Measurements from ENCODE around the gene BARHL1. TPM values are rescaled to one million over a fixed set of nuclear protein-coding genes. Genes with fewer than 3 reads are reported as not detected.

BARHL1 gene
- total and polyA plus RNA-seq, 2 of the 4 experiments (the other 2 are of a cell fraction): not detected

GRCh38 chr9:132632413-132633129 lies 50.2 kb downstream of the BARHL1 start:
- no peak for ATAC-seq (ENCODE audit: low read depth)
- ChIA-PET CTCF (interaction anchor here (1.9 kb wide), 1 partner anchor 12 kb away, joined by 4 read pairs; no protein-coding TSS in a partner anchor), POLR2A (ENCODE audit: unreplicated experiment) (no interaction called here)
- Histone ChIP-seq H2AFZ (replicated peaks; ENCODE audit: low read length, poor library complexity) (no peak overlapping the region), H4K91ac (ENCODE audit: insufficient read depth, low read depth, low read length) (no peak overlapping the region), H3K4me1 (ENCODE audit: control insufficient read depth, insufficient read depth, low read length) (0 out of 2 replicates have a peak, but pooled peaks cover 3% of the 10 kb centered on the region), H3K4ac (ENCODE audit: low read depth, low read length) (no peak overlapping the region), H2BK5ac (ENCODE audit: low read depth, low read length, poor library complexity, severe bottlenecking) (no peak overlapping the region), H2BK20ac (ENCODE audit: low read depth, low read length) (no peak overlapping the region), H4K5ac (ENCODE audit: low read depth, low read length) (no peak overlapping the region), H3K18ac (ENCODE audit: low read depth, low read length) (no peak overlapping the region), H3K9me1 (ENCODE audit: insufficient read depth, low read length) (peaks cover 10% of the 10 kb centered on the region; the same call in 1 of the 2 replicates), H3K4me2 (ENCODE audit: low read depth, low read length) (no peak overlapping the region), H2BK15ac (ENCODE audit: low read depth, low read length) (no peak overlapping the region), H3K14ac (replicated peaks; ENCODE audit: low read depth, low read length) (no peak overlapping the region), H3K36me3 (ENCODE audit: control insufficient read depth, insufficient read depth, low read length) (peaks cover 34% of the 10 kb centered on the region), H4K20me1 (ENCODE audit: insufficient read depth, low read length) (peaks cover 23% of the 10 kb centered on the region; the same call in 1 of the 2 replicates), H3K23ac (ENCODE audit: low read depth, low read length) (no peak overlapping the region), H2AK5ac (ENCODE audit: low read depth, low read length) (no peak overlapping the region), H3K4me3 (ENCODE audit: insufficient read depth, low read depth, low read length) (no peak overlapping the region), H3K27me3 (ENCODE audit: control insufficient read depth, insufficient read depth, low read length) (no peaks in the 10 kb centered on the region), H2AK9ac (replicated peaks; ENCODE audit: low read depth, low read length, poor library complexity) (no peak overlapping the region), H2BK120ac (ENCODE audit: low read depth, low read length) (no peak overlapping the region), H3K9ac (ENCODE audit: low read depth, low read length) (no peak overlapping the region), H3K27ac (ENCODE audit: insufficient read depth, low read length) (no peak overlapping the region), H3K79me1 (ENCODE audit: low read depth in 1 of 2, low read length in 2 of 2) (no peaks in the 10 kb centered on the region), H3K9me3 (ENCODE audit: control insufficient read depth, insufficient read depth, low read length) (no peaks in the 10 kb centered on the region), H3K56ac (ENCODE audit: extremely low read depth, insufficient read depth, low read length) (no peak overlapping the region), H4K8ac (ENCODE audit: low read depth in 2 of 2, low read length in 2 of 2) (no peak overlapping the region)
- in situ Hi-C loops (cut with MboI; ENCODE audit: low sequenced_read_pairs): no loop called here
- dilution Hi-C loops (cut with HindIII; ENCODE audit: low sequenced_read_pairs, unreplicated experiment): no loop called here
- no TSS peak for BruUV-seq (replicated peaks)
- DNase-seq: no peak
- no peak for TF ChIP-seq POLR2A (IDR thresholded peaks at IDR 0.05; ENCODE audit: low read depth, low read length)
- no peak for TF ChIP-seq MXI1 (IDR thresholded peaks at IDR 0.05; ENCODE audit: borderline replicate concordance, low read depth, low read length)
- TF ChIP-seq MAFK (IDR thresholded peaks at IDR 0.05; ENCODE audit: low read depth, low read length): no peak
- no peak for TF ChIP-seq CHD1 (IDR thresholded peaks at IDR 0.05; ENCODE audit: low read depth, low read length)
- TF ChIP-seq FOS (IDR thresholded peaks at IDR 0.05; ENCODE audit: low read depth, low read length): no peak
- TF ChIP-seq RFX5 (IDR thresholded peaks at IDR 0.05; ENCODE audit: low read depth, low read length): no peak
- TF ChIP-seq CEBPB (IDR thresholded peaks at IDR 0.05; ENCODE audit: low read depth, low read length): no peak
- no peak for TF ChIP-seq RAD21 (IDR thresholded peaks at IDR 0.05; ENCODE audit: low read length)
- TF ChIP-seq ELK1 (IDR thresholded peaks at IDR 0.05; ENCODE audit: borderline replicate concordance, low read depth, low read length): no peak
- TF ChIP-seq BHLHE40 (IDR thresholded peaks at IDR 0.05; ENCODE audit: low read depth, low read length): no peak
- no peak for TF ChIP-seq SMC3 (IDR thresholded peaks at IDR 0.05; ENCODE audit: low read depth, low read length)
- TF ChIP-seq MAZ (IDR thresholded peaks at IDR 0.05; ENCODE audit: borderline replicate concordance, low read depth, low read length): no peak
- intact Hi-C loops (cut with micrococcal nuclease): no loop called here
- no CpG with 5 or more reads among the region's 7 CpGs for WGBS, 2 experiments (ENCODE audit: extremely low coverage in 2 of 2, insufficient read length in 1 of 2)

Data from IMR-90 (cell line).